Nephron (organoid): ENCODE measurements around the gene TFEC.

Experiments
- H3K27ac Mint-ChIP-seq, 3 experiments: 2 replicates each; pipeline ENCODE4 v1.8.0; 2020; ENCODE audit warnings: mixed read lengths in 3 of 3, mild to moderate bottlenecking in 2 of 3, moderate library complexity in 1 of 3
- H3K27me3 Mint-ChIP-seq: 2 replicates; pipeline ENCODE4 v1.8.0; 2021; ENCODE audit warnings: low read depth, mild to moderate bottlenecking, moderate library complexity, mixed read lengths
- H3K36me3 Mint-ChIP-seq: 2 replicates; pipeline ENCODE4 v1.8.0; 2020; ENCODE audit warnings: low read depth, mixed read lengths
- H3K4me1 Mint-ChIP-seq: 2 replicates; pipeline ENCODE4 v1.8.0; 2020; ENCODE audit warnings: mixed read lengths
- H3K4me3 Mint-ChIP-seq, 3 experiments: 2 replicates each; pipeline ENCODE4 v1.8.0; 2020; ENCODE audit warnings: mild to moderate bottlenecking in 3 of 3, mixed read lengths in 3 of 3, moderate library complexity in 2 of 3
- H3K9me3 Mint-ChIP-seq: 2 replicates; pipeline ENCODE4 v1.8.0; 2020; ENCODE audit warnings: mixed read lengths
- CTCF ChIP-seq, 3 experiments: fragments of 200-600 bp; sonication (generic); IDR thresholded peaks; one replicate each; pipeline ENCODE4 v1.5.0; 2021; ENCODE audit warnings: antibody characterized with exemption in 3 of 3; ENCODE audit not compliant: unreplicated experiment in 3 of 3

TFEC gene

GRCh38 chr7:115997221-115997620 is 33.3 kb downstream of the TFEC start:
- no peaks in the 10 kb centered on the region for H3K4me1 Mint-ChIP-seq

GRCh38 chr7:115995701-115996100 is 34.9 kb downstream of the TFEC start:
- no peaks in the 10 kb centered on the region for H3K27me3 Mint-ChIP-seq

More at GRCh38 chr7:115997221-115997620, 33.3 kb downstream of the TFEC start:
- Mint-ChIP-seq H3K9me3 (peaks cover 31% of the 10 kb centered on the region), H3K27me3 (no peaks in the 10 kb centered on the region), H3K27ac (no peak overlapping the region), H3K4me3 (no peak overlapping the region), H3K36me3 (no peaks in the 10 kb centered on the region)
- no peak for TF ChIP-seq CTCF (IDR thresholded peaks at IDR 0.05; ENCODE audit: unreplicated experiment in 3 of 3)

GRCh38 chr7:115988401-115988800 is 42.2 kb downstream of the TFEC start:
- TF ChIP-seq CTCF (IDR thresholded peaks at IDR 0.05; ENCODE audit: unreplicated experiment in 3 of 3), result no peak
- no peak overlapping the region for H3K27ac Mint-ChIP-seq
- no peaks in the 10 kb centered on the region for H3K4me1 Mint-ChIP-seq
- H3K9me3 Mint-ChIP-seq, result peaks cover 17% of the 10 kb centered on the region
- no peaks in the 10 kb centered on the region for H3K27me3 Mint-ChIP-seq
- H3K4me3 Mint-ChIP-seq, result no peak overlapping the region
- no peaks in the 10 kb centered on the region for H3K36me3 Mint-ChIP-seq

More at GRCh38 chr7:115995701-115996100, 34.9 kb downstream of the TFEC start:
- Mint-ChIP-seq H3K27ac (no peak overlapping the region), H3K4me1 (no peaks in the 10 kb centered on the region), H3K36me3 (no peaks in the 10 kb centered on the region), H3K4me3 (no peak overlapping the region), H3K9me3 (peaks cover 38% of the 10 kb centered on the region)
- TF ChIP-seq CTCF (IDR thresholded peaks at IDR 0.05; ENCODE audit: unreplicated experiment in 3 of 3), result no peak

- Mint-ChIP-seq H3K9me3 (peaks cover 12% of the 10 kb centered on the region), H3K4me1 (no peaks in the 10 kb centered on the region), H3K27ac (no peak overlapping the region), H3K4me3 (no peak overlapping the region), H3K27me3 (no peaks in the 10 kb centered on the region), H3K36me3 (no peaks in the 10 kb centered on the region)
- no peak for TF ChIP-seq CTCF (IDR thresholded peaks at IDR 0.05; ENCODE audit: unreplicated experiment in 3 of 3)
These were observed 43.1 kb downstream of the TFEC start for GRCh38 chr7:115987486-115987885.

- Mint-ChIP-seq H3K27me3 (no peaks in the 10 kb centered on the region), H3K4me1 (no peaks in the 10 kb centered on the region), H3K9me3 (peaks cover 3% of the 10 kb centered on the region), H3K4me3 (no peak overlapping the region), H3K36me3 (no peaks in the 10 kb centered on the region), H3K27ac (no peak overlapping the region)
- no peak for TF ChIP-seq CTCF (IDR thresholded peaks at IDR 0.05; ENCODE audit: unreplicated experiment in 3 of 3)
These were observed 46.5 kb downstream of the TFEC start for GRCh38 chr7:115984105-115984504.

GRCh38 chr7:115980159-115980558 is 50.4 kb downstream of the TFEC start:
- no peaks in the 10 kb centered on the region for H3K36me3 Mint-ChIP-seq
- H3K9me3 Mint-ChIP-seq, result no peaks in the 10 kb centered on the region
- no peak for TF ChIP-seq CTCF (IDR thresholded peaks at IDR 0.05; ENCODE audit: unreplicated experiment in 3 of 3)
- no peak overlapping the region for H3K4me3 Mint-ChIP-seq
- H3K27ac Mint-ChIP-seq, result no peak overlapping the region
- no peaks in the 10 kb centered on the region for H3K4me1 Mint-ChIP-seq
- no peaks in the 10 kb centered on the region for H3K27me3 Mint-ChIP-seq
